Measurements from ENCODE around the gene DNAJC22.

The DNAJC22 gene

GRCh38 chr12:49349266-49349665 is 2.6 kb downstream of the DNAJC22 start:
- no peak overlapping the region for H3K4me3 ChIP-seq (ENCODE audit: low read depth, low read length)
- no peak for TF ChIP-seq CTCF (IDR thresholded peaks at IDR 0.05; ENCODE audit: low read depth, low read length)

GRCh38 chr12:49352351-49352750 is 5.7 kb downstream of the DNAJC22 start:
- no peak for TF ChIP-seq CTCF (IDR thresholded peaks at IDR 0.05; ENCODE audit: low read depth, low read length)

GRCh38 chr12:49355913-49356312 is 9.2 kb downstream of the DNAJC22 start:
- no peak for TF ChIP-seq CTCF (IDR thresholded peaks at IDR 0.05; ENCODE audit: low read depth, low read length)
- no peak overlapping the region for H3K4me3 ChIP-seq (ENCODE audit: low read depth, low read length)

More at GRCh38 chr12:49352351-49352750, 5.7 kb downstream of the DNAJC22 start:
- no peak overlapping the region for H3K4me3 ChIP-seq (ENCODE audit: low read depth, low read length)

GRCh38 chr12:49357103-49357678 is 10.5 kb downstream of the DNAJC22 start:
- TF ChIP-seq CTCF (IDR thresholded peaks at IDR 0.05; ENCODE audit: low read depth, low read length), result peak; percentile 16; the same call in 1 of the 2 replicates

GRCh38 chr12:49358483-49359141 is 11.9 kb downstream of the DNAJC22 start:
- H3K4me3 ChIP-seq (ENCODE audit: low read depth, low read length), result no peak overlapping the region
- peak; percentile 74 for TF ChIP-seq CTCF (IDR thresholded peaks at IDR 0.05; ENCODE audit: low read depth, low read length)

More at GRCh38 chr12:49357103-49357678, 10.5 kb downstream of the DNAJC22 start:
- H3K4me3 ChIP-seq (ENCODE audit: low read depth, low read length), result no peak overlapping the region

- no peak overlapping the region for H3K4me3 ChIP-seq (ENCODE audit: low read depth, low read length)
- TF ChIP-seq CTCF (IDR thresholded peaks at IDR 0.05; ENCODE audit: low read depth, low read length), result no peak
Measured at GRCh38 chr12:49359671-49360070, 13.0 kb downstream of the DNAJC22 start.

GRCh38 chr12:49362077-49362476 is 15.4 kb downstream of the DNAJC22 start:
- no peak overlapping the region for H3K4me3 ChIP-seq (ENCODE audit: low read depth, low read length)
- TF ChIP-seq CTCF (IDR thresholded peaks at IDR 0.05; ENCODE audit: low read depth, low read length), result no peak
